Measurements from ENCODE around the gene CHST15. TPM values are rescaled to one million over a fixed set of nuclear protein-coding genes. Genes with fewer than 3 reads are reported as not detected.

Gene CHST15
- polyA plus RNA-seq, 1 donor from 2014 or later, result 0.79 TPM

DNA sequence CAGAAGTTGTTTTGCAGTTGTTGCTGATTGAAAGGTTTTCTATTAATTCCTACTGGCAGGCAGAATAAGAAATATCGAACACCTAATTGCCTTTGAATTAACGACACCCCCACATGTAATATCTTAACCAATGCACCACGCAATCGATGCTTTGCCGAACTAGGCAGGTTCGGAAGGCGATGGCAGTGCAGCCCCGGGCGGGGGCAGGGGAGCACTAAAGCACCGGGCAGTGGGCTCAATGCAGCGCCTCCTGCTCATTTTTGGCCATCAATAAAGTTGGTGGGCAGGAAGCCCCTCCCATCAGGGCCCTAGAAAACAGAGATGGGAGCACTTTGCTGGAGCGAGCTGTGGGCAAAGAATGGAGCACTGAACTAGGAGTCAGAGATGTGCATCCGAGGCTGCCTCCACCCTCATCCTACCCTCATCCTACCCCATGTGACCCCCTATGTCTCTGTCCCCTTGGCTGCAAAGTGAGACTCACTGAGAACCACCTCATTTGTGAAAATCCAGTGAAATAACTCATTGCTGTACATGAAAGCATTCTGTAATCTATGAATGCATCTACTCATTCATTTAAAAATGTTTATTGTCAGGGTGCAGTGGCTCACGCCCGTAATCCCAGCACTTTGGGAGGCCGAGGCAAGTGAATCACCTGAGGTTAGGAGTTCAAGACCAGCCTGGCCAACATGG lies 19.6 kb upstream of the CHST15 start:
- H3K79me2 ChIP-seq (replicated peaks; ENCODE audit: insufficient read depth, low read length), result no peaks in the 10 kb centered on the region
- TF ChIP-seq TAF1 (IDR thresholded peaks at IDR 0.05; ENCODE audit: low read depth) (no peak), POLR2AphosphoS5 (IDR thresholded peaks at IDR 0.05) (no peak), SMC3 (conservative IDR thresholded peaks at IDR 0.05; ENCODE audit: poor library complexity) (no peak), MXI1 (conservative IDR thresholded peaks at IDR 0.05; ENCODE audit: poor library complexity, severe bottlenecking) (no peak), RAD21 (conservative IDR thresholded peaks at IDR 0.05) (no peak), EP300 (conservative IDR thresholded peaks at IDR 0.05; ENCODE audit: poor library complexity, severe bottlenecking) (no peak), EZH2 (IDR thresholded peaks at IDR 0.05; ENCODE audit: borderline replicate concordance, insufficient read depth, low read length, poor library complexity, severe bottlenecking) (no peak)
- TF ChIP-seq, protein P1, sequence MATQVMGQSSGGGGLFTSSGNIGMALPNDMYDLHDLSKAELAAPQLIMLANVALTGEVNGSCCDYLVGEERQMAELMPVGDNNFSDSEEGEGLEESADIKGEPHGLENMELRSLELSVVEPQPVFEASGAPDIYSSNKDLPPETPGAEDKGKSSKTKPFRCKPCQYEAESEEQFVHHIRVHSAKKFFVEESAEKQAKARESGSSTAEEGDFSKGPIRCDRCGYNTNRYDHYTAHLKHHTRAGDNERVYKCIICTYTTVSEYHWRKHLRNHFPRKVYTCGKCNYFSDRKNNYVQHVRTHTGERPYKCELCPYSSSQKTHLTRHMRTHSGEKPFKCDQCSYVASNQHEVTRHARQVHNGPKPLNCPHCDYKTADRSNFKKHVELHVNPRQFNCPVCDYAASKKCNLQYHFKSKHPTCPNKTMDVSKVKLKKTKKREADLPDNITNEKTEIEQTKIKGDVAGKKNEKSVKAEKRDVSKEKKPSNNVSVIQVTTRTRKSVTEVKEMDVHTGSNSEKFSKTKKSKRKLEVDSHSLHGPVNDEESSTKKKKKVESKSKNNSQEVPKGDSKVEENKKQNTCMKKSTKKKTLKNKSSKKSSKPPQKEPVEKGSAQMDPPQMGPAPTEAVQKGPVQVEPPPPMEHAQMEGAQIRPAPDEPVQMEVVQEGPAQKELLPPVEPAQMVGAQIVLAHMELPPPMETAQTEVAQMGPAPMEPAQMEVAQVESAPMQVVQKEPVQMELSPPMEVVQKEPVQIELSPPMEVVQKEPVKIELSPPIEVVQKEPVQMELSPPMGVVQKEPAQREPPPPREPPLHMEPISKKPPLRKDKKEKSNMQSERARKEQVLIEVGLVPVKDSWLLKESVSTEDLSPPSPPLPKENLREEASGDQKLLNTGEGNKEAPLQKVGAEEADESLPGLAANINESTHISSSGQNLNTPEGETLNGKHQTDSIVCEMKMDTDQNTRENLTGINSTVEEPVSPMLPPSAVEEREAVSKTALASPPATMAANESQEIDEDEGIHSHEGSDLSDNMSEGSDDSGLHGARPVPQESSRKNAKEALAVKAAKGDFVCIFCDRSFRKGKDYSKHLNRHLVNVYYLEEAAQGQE (IDR thresholded peaks at IDR 0.05; ENCODE audit: borderline replicate concordance), result no peak
- TF ChIP-seq, protein P2, sequence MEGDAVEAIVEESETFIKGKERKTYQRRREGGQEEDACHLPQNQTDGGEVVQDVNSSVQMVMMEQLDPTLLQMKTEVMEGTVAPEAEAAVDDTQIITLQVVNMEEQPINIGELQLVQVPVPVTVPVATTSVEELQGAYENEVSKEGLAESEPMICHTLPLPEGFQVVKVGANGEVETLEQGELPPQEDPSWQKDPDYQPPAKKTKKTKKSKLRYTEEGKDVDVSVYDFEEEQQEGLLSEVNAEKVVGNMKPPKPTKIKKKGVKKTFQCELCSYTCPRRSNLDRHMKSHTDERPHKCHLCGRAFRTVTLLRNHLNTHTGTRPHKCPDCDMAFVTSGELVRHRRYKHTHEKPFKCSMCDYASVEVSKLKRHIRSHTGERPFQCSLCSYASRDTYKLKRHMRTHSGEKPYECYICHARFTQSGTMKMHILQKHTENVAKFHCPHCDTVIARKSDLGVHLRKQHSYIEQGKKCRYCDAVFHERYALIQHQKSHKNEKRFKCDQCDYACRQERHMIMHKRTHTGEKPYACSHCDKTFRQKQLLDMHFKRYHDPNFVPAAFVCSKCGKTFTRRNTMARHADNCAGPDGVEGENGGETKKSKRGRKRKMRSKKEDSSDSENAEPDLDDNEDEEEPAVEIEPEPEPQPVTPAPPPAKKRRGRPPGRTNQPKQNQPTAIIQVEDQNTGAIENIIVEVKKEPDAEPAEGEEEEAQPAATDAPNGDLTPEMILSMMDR (IDR thresholded peaks at IDR 0.05; ENCODE audit: poor library complexity, severe bottlenecking), result no peak
- H3K9me2 ChIP-seq (ENCODE audit: insufficient read depth, low read length), result no peaks in the 10 kb centered on the region
- no peaks in the 10 kb centered on the region for H3F3A ChIP-seq (ENCODE audit: insufficient read depth, low read length, poor library complexity, severe bottlenecking)
- H3K27me3 ChIP-seq (ENCODE audit: insufficient read depth, low read depth, low read length), result no peaks in the 10 kb centered on the region
- H2AFZ ChIP-seq (ENCODE audit: low read depth, low read length), result no peak overlapping the region
- no peak overlapping the region for H3K27ac ChIP-seq (ENCODE audit: low read length)
- H3K36me3 ChIP-seq (ENCODE audit: insufficient read depth, low read length), result no peaks in the 10 kb centered on the region
- no peak overlapping the region for H3K4me3 ChIP-seq (ENCODE audit: low read length)
- no peaks in the 10 kb centered on the region for H4K20me1 ChIP-seq (ENCODE audit: insufficient read depth)
- H3K9ac ChIP-seq (ENCODE audit: low read length), result no peak overlapping the region
- no peaks in the 10 kb centered on the region for H3K9me3 ChIP-seq (ENCODE audit: low read length)
- H3K4me2 ChIP-seq (ENCODE audit: low read length), result no peak overlapping the region

DNA sequence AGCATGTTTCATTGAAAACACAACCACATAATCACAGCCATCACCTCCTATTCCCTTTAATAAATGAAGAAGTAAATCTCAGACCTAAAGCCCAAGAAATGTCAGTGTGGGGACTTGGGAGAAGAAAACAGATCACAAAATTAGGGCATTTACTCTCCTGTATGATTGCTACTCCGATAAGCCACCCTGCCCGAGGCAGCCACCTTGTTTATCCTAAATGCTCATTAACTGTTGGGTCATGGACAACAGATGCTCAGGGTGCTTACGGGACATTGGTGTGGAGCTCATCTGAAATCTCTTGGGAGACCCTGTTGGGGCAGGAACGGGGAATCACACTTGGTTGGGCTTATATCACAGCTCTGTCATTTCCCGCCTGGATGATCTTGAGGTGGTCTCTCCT lies 17.5 kb upstream of the CHST15 start:
- TF ChIP-seq RAD21 (conservative IDR thresholded peaks at IDR 0.05), result no peak
- TF ChIP-seq MXI1 (conservative IDR thresholded peaks at IDR 0.05; ENCODE audit: poor library complexity, severe bottlenecking), result no peak
- TF ChIP-seq SMC3 (conservative IDR thresholded peaks at IDR 0.05; ENCODE audit: poor library complexity), result no peak
- no peak for TF ChIP-seq EP300 (conservative IDR thresholded peaks at IDR 0.05; ENCODE audit: poor library complexity, severe bottlenecking)
- TF ChIP-seq, protein P1 (IDR thresholded peaks at IDR 0.05; ENCODE audit: borderline replicate concordance), result no peak
- TF ChIP-seq EZH2 (IDR thresholded peaks at IDR 0.05; ENCODE audit: borderline replicate concordance, insufficient read depth, low read length, poor library complexity, severe bottlenecking), result no peak
- H4K20me1 ChIP-seq (ENCODE audit: insufficient read depth), result no peaks in the 10 kb centered on the region
- no peaks in the 10 kb centered on the region for H3F3A ChIP-seq (ENCODE audit: insufficient read depth, low read length, poor library complexity, severe bottlenecking)
- H3K36me3 ChIP-seq (ENCODE audit: insufficient read depth, low read length), result no peaks in the 10 kb centered on the region
- H3K4me2 ChIP-seq (ENCODE audit: low read length), result no peak overlapping the region
- H3K9me2 ChIP-seq (ENCODE audit: insufficient read depth, low read length), result no peaks in the 10 kb centered on the region
- H3K79me2 ChIP-seq (replicated peaks; ENCODE audit: insufficient read depth, low read length), result no peaks in the 10 kb centered on the region
- no peak overlapping the region for H3K27ac ChIP-seq (ENCODE audit: low read length)
- no peak overlapping the region for H3K9ac ChIP-seq (ENCODE audit: low read length)
- no peaks in the 10 kb centered on the region for H3K9me3 ChIP-seq (ENCODE audit: low read length)
- H2AFZ ChIP-seq (ENCODE audit: low read depth, low read length), result no peak overlapping the region
- no peak overlapping the region for H3K4me3 ChIP-seq (ENCODE audit: low read length)
- no peaks in the 10 kb centered on the region for H3K27me3 ChIP-seq (ENCODE audit: insufficient read depth, low read depth, low read length)
